HG03175 (cell line): Measurements from ENCODE around the gene PIP5K1B.
"Not testable (repeated sequence)": the region's sequence is repeated elsewhere in the genome, so short reads cannot be mapped to it uniquely, and the experiment has no call there.

Experiments
- ATAC-seq: cut with Tn5 transposase; IDR thresholded peaks from one replicate; pipeline ENCODE4 v1.9.1; 2021; ENCODE audit warnings: mild to moderate bottlenecking, moderate library complexity; ENCODE audit not compliant: unreplicated experiment

PIP5K1B gene

DNA sequence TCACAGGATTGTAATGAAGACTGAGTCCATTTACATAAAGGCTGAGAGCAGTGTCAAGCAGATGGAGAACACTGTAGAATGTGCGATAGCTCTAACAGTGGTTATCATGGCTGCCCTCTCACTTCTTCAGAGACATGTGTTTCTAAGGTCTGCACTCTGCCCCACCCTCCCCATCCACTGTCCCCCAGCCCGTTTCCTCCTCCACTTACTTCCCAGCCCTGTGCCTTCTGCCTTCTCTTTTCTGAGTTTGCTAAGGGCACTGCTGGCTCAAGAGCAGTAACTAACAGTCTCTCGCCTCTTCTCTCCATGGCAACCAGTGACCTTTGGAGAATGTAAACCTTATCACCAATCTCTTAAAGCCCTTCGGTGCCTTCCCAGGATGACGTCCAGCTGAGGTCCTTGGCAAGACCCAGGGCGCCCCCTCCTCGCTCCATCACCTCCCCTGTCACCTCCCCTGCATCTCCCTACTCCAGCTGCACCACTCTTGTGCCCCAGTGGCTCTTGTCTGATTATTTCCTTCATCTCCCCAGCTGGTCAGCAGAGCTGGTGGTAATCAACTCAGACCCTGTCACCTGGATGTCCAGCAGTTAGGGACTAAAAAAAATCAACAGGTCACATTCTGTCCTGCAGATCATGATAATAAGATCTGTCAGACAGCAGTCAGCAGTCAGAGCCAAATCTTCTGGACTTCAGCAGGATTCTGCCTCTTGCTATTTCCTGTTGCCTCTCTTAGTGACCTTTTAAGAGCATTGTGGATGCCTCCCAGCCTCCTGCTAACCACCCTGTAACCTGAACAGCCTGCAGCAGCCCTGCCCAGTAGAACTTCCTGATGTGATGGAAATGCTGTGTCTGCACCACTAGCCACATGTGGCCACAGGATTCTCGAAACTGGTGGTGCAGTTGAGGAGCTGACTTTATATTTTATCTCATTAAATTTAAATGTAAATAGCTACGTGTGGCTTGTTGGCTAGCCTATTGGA is 339.5 kb downstream of the PIP5K1B start:
- no peak for ATAC-seq

DNA sequence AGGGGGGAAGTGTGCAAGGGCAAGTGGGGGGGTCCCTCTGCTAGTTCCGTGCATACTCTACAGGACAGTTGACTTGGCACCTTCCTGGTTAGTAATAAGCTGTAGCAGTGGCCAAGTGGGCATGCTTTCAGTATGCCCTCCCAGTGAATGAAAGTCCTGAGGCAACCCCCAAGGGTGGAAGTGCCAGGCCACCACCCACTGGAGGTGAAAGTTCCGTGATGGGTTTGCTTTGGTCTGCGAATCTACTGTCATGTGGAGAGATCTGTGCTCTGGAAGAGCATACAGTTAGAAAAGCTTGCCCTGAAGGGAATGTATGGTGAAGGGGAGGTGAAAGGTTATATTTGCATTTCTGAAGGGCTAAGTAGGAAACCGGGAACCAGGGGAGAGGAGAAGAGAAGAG is 340.8 kb downstream of the PIP5K1B start:
- no peak for ATAC-seq

GRCh38 chr9:69046723-69047122 is 341.7 kb downstream of the PIP5K1B start:
- no peak for ATAC-seq

DNA sequence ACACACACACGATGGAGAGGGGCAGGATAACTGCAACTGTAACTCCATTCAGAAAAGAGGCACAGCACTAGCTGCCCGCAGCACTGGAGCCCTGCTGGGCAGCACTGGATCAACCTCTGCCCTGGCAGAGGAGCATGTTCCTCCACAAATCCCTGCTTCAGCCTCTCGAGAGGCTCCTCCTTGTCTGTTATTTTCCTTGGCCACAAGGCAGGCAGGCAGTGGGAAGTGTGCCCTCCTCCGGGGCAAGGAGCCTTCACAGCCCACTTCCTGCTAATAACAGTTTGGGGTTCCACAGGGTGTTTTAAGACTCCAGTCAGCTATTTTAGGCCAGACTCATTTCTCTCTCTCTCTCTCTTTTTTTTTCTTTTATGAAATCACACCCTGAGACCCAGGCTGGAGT is 342.3 kb downstream of the PIP5K1B start:
- no peak for ATAC-seq

DNA sequence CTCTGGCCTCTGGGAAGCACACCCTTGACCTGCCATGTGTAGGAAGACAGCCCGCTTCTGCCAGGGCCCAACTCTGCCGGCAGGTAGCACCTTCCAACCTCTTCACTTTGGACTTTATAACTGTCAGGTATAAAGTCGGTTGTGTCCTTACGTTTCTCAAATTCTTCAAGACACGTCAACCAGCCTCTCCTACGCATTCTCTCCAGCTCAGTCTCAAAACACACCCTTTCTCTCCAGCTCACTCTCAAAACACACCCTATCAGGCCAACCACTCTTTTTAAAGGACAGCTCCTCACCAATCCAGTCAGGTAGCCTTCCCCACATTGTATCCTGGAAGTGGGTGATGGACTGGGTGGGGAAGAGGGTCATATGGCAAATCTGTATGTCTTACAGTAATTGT is 344.1 kb downstream of the PIP5K1B start:
- no peak for ATAC-seq

DNA sequence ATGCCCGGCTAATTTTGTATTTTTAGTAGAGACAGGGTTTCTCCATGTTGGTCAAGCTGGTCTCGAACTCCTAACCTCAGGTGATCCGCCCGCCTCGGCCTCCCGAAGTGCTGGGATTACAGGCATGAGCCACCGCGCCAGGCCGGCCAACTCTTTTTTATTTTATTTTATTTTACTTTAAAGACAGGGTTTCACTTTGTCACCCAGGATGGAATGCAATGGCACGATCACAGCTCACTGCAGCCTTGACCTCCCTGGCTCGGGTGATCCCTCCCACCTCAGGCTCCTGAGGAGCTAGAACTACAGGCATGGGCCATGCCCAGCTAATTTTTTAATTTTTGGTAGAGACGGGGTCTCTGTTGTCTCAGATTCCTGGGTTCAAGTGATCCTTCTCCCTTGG is 345.9 kb downstream of the PIP5K1B start:
- not testable (repeated sequence) for ATAC-seq

DNA sequence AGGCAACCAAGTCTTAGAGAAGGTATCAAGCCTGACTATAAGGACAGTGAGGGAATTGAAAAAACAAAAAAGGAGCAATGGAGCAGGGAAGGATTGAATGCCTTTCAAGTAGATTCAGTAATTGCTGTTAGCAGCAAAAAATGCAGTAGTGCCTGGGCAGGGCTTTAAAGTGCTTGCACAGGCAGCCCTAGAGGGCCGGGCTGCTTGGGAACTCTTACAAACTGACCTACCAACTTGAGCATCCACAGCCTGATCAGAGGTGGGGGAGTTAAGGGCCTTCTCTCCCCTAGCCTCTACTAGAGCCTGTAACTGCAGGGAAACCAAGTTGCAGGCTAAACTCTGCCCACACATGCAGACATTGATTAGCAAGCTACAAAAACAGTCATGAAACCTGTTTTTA is 349.9 kb downstream of the PIP5K1B start:
- ATAC-seq, result no peak

DNA sequence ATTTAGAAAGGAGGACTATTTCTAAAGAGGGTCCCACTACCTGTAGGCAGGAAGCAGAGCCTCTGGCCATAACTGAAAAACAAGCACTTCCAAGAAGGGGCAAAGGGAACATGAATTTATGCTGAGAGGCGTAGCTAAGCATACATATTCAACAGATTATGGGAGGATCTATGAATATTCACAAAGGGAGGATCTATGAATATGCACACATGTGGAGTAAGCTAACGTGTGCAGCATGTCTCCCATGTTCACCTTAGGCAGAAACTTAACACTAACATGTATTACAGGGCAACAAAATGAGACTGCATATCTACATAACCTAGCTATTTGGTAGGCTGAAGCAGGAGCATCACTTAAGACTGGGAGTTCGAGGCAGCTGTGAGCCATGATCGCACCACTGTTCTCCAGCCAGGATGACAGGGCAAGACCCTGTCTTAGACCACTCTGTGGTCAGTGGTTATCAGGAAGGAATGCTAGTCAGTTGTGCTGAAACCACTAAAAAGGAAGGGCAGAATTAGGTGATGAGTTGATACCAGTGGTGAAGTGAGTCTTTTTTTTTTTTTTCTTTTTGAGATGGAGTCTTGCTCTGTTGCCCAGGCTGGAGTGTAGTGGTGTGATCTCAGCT is 351.3 kb downstream of the PIP5K1B start:
- ATAC-seq, result no peak

- ATAC-seq, result no peak
These were observed 353.1 kb downstream of the PIP5K1B start for GRCh38 chr9:69058101-69058500.
